GM21447 (cell line): ENCODE results near the gene KCNJ12.

Source experiments
- ATAC-seq: cut with Tn5 transposase; IDR thresholded peaks from one replicate; pipeline ENCODE4 v1.9.1; 2021; ENCODE audit not compliant: unreplicated experiment

The KCNJ12 gene

DNA sequence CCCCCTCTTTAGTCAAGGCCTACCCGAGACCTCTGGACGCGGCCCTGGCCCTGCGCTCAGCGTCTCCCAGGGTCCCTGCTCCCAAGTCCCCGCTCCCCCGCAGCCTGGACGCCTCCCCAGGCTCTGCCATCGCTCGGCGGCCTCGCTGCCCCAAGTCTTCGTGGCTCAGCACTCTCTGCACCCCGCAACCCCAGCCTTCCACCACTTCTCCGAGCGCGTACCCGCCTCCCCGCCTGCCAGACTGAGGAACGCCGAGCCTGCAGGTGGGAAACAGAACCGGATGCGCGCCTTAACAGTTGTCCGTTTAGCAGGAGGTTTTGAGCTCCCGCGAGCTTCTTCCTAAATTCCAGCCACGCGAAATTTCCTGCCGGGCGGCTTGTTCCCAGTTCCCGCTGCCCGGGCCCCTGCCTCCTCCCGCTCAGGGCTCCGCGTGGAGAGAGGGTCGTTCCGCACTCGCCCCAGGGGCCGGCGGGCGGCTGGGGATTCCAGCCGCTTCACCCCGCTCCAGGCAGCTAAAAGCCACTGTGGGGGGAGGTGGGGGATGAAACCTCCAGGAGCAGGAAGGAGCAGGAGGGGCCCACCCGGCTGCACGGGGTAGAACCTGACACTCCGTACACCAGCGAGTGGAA lies 87.7 kb downstream of the KCNJ12 start:
- ATAC-seq: no peak

DNA sequence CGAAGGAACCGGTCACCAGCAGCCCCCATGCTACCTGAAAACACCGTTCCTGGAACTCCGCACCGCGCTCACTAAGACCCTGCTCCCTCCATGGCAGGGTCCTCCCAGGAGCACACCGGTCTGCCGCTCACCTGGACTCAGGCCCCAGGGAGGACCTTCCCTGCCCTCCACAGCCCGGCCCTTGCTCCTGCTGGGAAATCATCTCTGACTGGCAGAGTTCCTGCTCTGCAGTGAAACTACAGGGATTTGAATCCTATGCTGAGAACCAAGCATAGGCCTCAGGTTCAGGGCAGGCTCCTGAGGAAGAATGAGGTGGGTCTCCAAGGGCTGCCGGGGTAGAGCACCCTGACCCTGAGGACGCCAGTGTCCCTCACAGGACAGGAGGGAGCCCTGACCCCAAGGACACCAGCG lies 88.5 kb downstream of the KCNJ12 start:
- ATAC-seq: no peak

DNA sequence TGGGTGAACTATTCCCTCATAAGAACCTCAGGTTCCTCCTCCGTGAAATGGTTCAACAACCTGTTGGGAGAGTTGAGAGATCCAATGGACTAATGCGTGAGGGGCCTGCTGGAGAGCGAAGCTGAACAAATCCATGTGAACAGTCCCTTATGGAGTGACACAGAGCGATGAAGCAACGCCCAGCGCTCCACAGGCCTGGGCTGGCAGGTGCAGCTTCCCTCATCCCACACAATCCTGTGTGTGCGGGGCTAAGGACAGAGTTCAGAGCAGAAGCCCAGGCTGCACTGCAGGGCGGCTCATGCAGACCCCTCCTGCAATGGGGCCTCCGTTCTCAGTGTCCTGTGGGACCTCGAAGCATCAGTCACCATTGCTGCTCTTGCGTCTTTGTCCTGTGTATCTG lies 90.4 kb downstream of the KCNJ12 start:
- no peak for ATAC-seq

DNA sequence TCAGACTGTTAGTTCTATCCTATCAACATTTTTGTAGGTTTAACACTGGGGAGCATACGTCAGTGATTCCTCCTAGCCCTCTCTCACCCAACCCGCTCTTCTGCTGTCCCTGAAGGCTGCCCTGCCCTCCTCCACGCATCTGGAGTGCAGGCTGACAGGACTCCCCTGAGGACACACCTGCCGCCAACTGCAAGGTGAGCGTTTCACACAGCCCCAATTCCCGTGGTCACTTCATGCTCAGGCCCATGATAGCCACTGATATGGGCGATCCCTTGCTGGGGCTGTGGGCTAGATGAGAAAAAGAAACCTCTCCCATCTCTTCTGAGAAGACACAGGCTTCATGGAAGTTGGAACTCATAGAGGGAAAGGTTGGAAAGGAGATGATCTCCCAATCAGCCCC lies 91.0 kb downstream of the KCNJ12 start:
- no peak for ATAC-seq

DNA sequence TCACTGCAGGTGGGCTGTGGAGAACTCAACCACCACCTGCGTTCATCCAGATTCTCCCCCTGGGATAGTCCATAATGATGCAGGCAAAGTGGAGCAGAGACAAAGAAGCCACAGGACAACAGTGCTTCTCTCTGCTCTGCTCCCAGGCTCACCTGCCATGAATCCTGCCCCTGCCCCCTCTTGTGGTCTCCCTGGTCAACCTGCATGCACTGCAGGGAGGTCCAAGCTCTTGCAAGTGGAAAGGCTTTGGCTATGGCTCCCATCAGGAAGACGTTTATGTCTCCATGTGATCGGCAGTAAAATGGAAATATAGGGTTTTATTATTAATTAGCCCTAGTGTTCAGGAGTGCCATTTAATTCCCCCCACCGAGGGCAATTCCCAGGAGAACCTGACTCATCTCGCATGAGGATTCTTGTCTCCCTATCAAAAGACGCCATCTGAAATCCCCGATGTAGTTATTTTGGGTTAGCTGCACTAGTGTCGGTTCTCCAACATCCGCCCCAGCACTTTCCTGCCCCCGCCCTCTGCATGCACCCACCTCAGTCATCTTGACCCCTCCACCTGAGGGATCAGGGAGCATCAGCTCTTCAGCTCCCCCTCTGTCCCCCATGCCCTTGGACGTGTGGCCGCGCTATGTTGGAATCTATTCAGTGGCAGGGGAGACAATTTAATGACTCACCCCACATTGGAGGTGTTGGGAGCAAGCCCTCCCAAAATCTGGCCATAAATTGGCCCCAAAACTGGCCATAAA lies 91.8 kb downstream of the KCNJ12 start:
- no peak for ATAC-seq
